Endothelial cell (in vitro differentiated cells): ENCODE data around the gene PKP1. TPM values are rescaled to one million over a fixed set of nuclear protein-coding genes. Genes with fewer than 3 reads are reported as not detected.

Experiments
- DNase-seq: peaks from one replicate; pipeline ENCODE4 v3.0.0; 2021; ENCODE audit warnings: low spot score
- H3K27ac Mint-ChIP-seq: one replicate; pipeline ENCODE4 v1.8.0; 2021; ENCODE audit warnings: mixed read lengths, inconsistent platforms; ENCODE audit not compliant: unreplicated experiment
- H3K27me3 Mint-ChIP-seq: one replicate; pipeline ENCODE4 v1.8.0; 2021; ENCODE audit warnings: mild to moderate bottlenecking, moderate library complexity, mixed read lengths, inconsistent platforms; ENCODE audit not compliant: unreplicated experiment
- H3K36me3 Mint-ChIP-seq: one replicate; pipeline ENCODE4 v1.8.0; 2021; ENCODE audit warnings: mild to moderate bottlenecking, low read depth, mixed read lengths, inconsistent platforms; ENCODE audit not compliant: unreplicated experiment
- H3K4me1 Mint-ChIP-seq: one replicate; pipeline ENCODE4 v1.8.0; 2021; ENCODE audit warnings: mild to moderate bottlenecking, mixed read lengths, inconsistent platforms; ENCODE audit not compliant: unreplicated experiment
- H3K4me3 Mint-ChIP-seq: one replicate; pipeline ENCODE4 v1.8.0; 2021; ENCODE audit warnings: mild to moderate bottlenecking, mixed read lengths, inconsistent platforms; ENCODE audit not compliant: unreplicated experiment
- H3K9me3 Mint-ChIP-seq: one replicate; pipeline ENCODE4 v1.8.0; 2021; ENCODE audit warnings: mixed read lengths, inconsistent platforms; ENCODE audit not compliant: unreplicated experiment
- CTCF ChIP-seq: fragments of 200-600 bp; sonication (generic); IDR thresholded peaks from one replicate; pipeline ENCODE4 v1.5.0; 2021; ENCODE audit warnings: antibody characterized with exemption; ENCODE audit not compliant: unreplicated experiment
- total RNA-seq: library from RNA; stranded (reverse); fragmentation: NEBNext Ultra II Directional; extraction: Animal tissue kit (Norgen Biotek cat#: 25700); gene quantifications from one replicate; pipeline ENCODE4 v1.2.1, GENCODE V29; 2021; ENCODE audit not compliant: unreplicated experiment

The PKP1 gene
- total RNA-seq, 1 donor from 2014 or later: 0.64 TPM

GRCh38 chr1:201344206-201345080, 61.1 kb downstream of the PKP1 start:
- TF ChIP-seq CTCF: no peak
- peaks cover 7% of the 10 kb centered on the region for H3K36me3 Mint-ChIP-seq
- H3K4me3 Mint-ChIP-seq: no peak overlapping the region
- peaks cover 23% of the 10 kb centered on the region for H3K4me1 Mint-ChIP-seq
- H3K27me3 Mint-ChIP-seq: peaks cover 1% of the 10 kb centered on the region
- no peak for DNase-seq
- H3K9me3 Mint-ChIP-seq: no peaks in the 10 kb centered on the region
- H3K27ac Mint-ChIP-seq: no peak overlapping the region

DNA sequence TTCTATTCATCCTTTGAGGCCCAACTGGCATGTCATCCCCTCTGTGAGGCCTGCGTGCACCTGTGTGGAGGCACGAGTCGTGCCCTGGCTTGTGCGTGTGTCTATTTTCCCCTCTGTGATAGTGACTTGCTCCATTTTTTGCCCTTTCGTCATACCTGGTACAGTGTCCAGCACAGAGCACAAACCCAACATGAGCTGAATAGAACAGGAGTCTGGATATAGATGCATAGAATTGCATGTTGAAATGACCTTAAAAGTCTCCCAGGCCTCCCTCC, 61.7 kb downstream of the PKP1 start:
- no peak for DNase-seq
- no peak for TF ChIP-seq CTCF
- no peaks in the 10 kb centered on the region for H3K9me3 Mint-ChIP-seq
- H3K36me3 Mint-ChIP-seq: peaks cover 7% of the 10 kb centered on the region
- peaks cover 25% of the 10 kb centered on the region for H3K4me1 Mint-ChIP-seq
- H3K27ac Mint-ChIP-seq: no peak overlapping the region
- H3K27me3 Mint-ChIP-seq: peaks cover 1% of the 10 kb centered on the region
- no peak overlapping the region for H3K4me3 Mint-ChIP-seq

DNA sequence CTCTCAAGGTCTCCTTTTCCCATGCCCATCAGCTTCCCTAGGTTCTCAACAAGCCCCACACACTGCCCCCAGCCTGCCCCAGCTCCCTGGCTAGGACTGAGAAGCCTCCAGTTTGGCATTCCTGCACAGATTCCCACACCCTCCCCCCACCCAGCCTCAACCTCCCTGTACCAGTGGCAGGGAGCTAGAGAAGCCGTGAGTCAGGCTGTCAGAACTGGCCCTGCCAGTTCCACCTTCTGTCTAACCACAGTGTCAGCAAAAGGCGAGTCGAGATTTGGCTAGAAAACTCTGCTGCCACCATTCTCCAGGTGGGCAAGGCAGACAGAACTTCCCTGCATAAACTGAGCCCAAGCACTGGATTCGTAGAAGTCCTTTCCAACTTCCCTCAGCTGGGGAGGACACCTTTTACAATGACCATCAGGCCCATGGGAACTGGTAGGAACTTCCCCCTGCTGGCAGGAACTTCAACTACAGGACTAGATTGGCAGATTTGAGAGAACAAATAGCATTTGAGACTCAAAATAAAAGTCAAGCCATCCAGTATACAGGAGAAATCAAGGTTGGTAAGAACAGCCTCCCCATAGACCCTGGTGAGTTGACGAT, 63.1 kb downstream of the PKP1 start:
- Mint-ChIP-seq H3K4me3 (no peak overlapping the region), H3K4me1 (peaks cover 25% of the 10 kb centered on the region), H3K27me3 (peaks cover 1% of the 10 kb centered on the region), H3K9me3 (no peaks in the 10 kb centered on the region), H3K36me3 (peaks cover 7% of the 10 kb centered on the region), H3K27ac (no peak overlapping the region)
- peak; percentile 69 for DNase-seq
- TF ChIP-seq CTCF: peak; percentile 62

DNA sequence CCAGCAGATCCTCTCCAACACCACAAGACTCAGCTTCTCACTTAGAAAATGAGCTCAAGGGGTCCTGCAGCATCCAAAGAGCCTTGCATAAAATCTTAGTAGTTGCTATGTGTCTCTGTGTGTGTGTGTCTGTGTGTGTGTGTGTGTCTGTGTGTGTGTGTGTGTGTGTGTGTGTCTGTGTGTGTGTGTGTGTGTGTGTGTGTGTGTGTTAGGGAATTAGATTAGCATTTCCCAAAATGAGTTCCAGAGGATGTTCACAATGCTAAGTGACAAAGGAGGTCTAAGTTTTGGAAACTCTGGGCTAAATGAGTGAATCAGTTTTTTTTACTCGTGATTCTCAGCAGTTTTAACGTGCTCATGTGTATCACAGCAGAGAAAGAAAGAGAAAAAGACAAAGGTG, 63.7 kb downstream of the PKP1 start:
- H3K4me1 Mint-ChIP-seq: peaks cover 25% of the 10 kb centered on the region
- H3K4me3 Mint-ChIP-seq: no peak overlapping the region
- no peak for DNase-seq
- no peak for TF ChIP-seq CTCF
- no peaks in the 10 kb centered on the region for H3K9me3 Mint-ChIP-seq
- H3K36me3 Mint-ChIP-seq: peaks cover 7% of the 10 kb centered on the region
- H3K27ac Mint-ChIP-seq: peak overlapping the region; percentile 33
- peaks cover 1% of the 10 kb centered on the region for H3K27me3 Mint-ChIP-seq
